ENCODE data around the gene UBE2F.

GRCh38 chr2:237961637-237962036 is 5.2 kb upstream of the UBE2F start:
- TF ChIP-seq POLR2A (IDR thresholded peaks at IDR 0.05) (no peak), POLR2AphosphoS5 (IDR thresholded peaks at IDR 0.05) (no peak), CTCF (IDR thresholded peaks at IDR 0.05) (no peak)

Measured in breast epithelium (tissue), 3 donors.